AG04449 (cell line): ENCODE data around the gene UBQLN4.

ENCODE experiments used
- CTCF ChIA-PET: fragments of 350-600 bp; formaldehyde crosslinking; extraction: SDS; loops from one replicate; lab custom pipeline; 2021; ENCODE audit warnings: antibody characterized with exemption; lab: Yijun Ruan, JAX
- POLR2A ChIA-PET: fragments of 400-600, 350-600 bp; formaldehyde crosslinking; extraction: SDS; loops from one replicate; lab custom pipeline; 2020; ENCODE audit warnings: antibody characterized with exemption, inconsistent platforms; lab: Yijun Ruan, JAX
- DNase-seq: peaks from one replicate; pipeline ENCODE4 v3.0.0-alpha.2; 2010; ENCODE audit warnings: low read depth, low spot score
- H3K4me3 ChIP-seq: 2 replicates; pipeline ENCODE4 v1.5.1; 2011; ENCODE audit warnings: low read depth, mild to moderate bottlenecking, control low read depth, low read length
- TF ChIP-seq, protein P1 (sequence below): IDR thresholded peaks from one replicate; pipeline ENCODE4 v1.5.1; 2011; ENCODE audit warnings: mild to moderate bottlenecking, moderate library complexity, low read length, control low read depth, inconsistent platforms; ENCODE audit not compliant: insufficient read depth; ENCODE audit errors: missing control alignments

UBQLN4 gene

DNA sequence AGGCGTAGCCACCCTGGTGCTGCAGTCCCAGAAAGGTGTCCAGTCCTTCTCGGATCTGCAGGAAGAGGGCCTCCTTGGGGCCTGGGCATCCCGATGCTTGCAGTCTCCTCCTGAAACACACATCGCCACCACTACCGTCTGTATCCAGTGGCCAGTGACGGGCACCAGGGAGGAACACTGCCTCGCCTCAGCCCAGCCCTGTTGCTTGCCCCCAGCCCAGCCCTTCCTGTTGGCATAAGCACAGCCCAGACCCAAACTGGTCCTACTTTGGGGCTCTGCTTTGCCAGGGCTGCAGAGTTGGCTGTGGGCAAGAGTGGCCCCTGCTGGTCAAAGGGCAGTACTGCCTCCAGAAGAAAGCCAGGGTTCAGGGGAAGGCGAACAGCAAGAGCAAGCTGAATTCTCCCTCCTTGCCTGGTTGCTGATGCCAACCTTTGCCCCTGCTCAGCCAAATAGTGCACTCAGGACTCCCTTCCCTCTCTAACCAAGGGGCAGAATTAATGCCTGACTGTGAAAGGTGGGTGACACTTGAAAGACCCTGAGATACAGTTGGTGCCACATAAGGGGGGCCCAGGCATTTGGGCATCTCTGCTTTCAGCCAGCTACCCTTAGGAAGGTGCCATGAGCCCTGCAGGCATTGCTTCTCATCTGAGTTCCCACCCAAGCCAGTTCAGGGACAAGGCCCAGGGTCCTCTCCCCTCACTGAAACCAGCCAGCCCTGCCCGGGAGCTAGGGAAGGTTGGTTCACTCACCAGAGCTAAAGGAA, 64.2 kb downstream of the UBQLN4 start:
- TF ChIP-seq, protein P1, sequence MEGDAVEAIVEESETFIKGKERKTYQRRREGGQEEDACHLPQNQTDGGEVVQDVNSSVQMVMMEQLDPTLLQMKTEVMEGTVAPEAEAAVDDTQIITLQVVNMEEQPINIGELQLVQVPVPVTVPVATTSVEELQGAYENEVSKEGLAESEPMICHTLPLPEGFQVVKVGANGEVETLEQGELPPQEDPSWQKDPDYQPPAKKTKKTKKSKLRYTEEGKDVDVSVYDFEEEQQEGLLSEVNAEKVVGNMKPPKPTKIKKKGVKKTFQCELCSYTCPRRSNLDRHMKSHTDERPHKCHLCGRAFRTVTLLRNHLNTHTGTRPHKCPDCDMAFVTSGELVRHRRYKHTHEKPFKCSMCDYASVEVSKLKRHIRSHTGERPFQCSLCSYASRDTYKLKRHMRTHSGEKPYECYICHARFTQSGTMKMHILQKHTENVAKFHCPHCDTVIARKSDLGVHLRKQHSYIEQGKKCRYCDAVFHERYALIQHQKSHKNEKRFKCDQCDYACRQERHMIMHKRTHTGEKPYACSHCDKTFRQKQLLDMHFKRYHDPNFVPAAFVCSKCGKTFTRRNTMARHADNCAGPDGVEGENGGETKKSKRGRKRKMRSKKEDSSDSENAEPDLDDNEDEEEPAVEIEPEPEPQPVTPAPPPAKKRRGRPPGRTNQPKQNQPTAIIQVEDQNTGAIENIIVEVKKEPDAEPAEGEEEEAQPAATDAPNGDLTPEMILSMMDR = peak; percentile 92
- ChIA-PET CTCF (interaction anchor here (0.6 to 6.4 kb wide), 40 partner anchors 9 to 715 kb away, joined by 3 to 102 read pairs (median 4); partner anchors contain the start of genes ARHGEF2, KHDC4 and SSR2), POLR2A (interaction anchor here (0.6 to 1.1 kb wide), 3 partner anchors 12 to 51 kb away, joined by 3 to 4 read pairs (median 3); partner anchors contain the start of gene ARHGEF2)
- DNase-seq = no peak
- peak overlapping the region; percentile 39 for H3K4me3 ChIP-seq
